Large intestine (tissue), 3 donors: Measurements from ENCODE around the gene CCDC180. TPM values are rescaled to one million over a fixed set of nuclear protein-coding genes. Genes with fewer than 3 reads are reported as not detected.

Experiments used
- DNase-seq, 2 donors: peaks; one replicate each; pipeline versions ENCODE4 v3.0.0 to v3.0.0-alpha.2; 2013
- H3K27ac ChIP-seq: one replicate; pipeline ENCODE4 v1.5.1; 2013; ENCODE audit warnings: low read length
- H3K27me3 ChIP-seq: 2 replicates; pipeline ENCODE4 v1.6.1; 2013; ENCODE audit warnings: low read length; ENCODE audit not compliant: control insufficient read depth, insufficient read depth
- H3K36me3 ChIP-seq: 2 replicates; pipeline ENCODE4 v1.6.1; 2013; ENCODE audit warnings: low read length; ENCODE audit not compliant: control insufficient read depth, insufficient read depth
- H3K4me1 ChIP-seq: one replicate; pipeline ENCODE4 v1.6.1; 2013; ENCODE audit warnings: low read length; ENCODE audit not compliant: control insufficient read depth, insufficient read depth
- H3K4me3 ChIP-seq: one replicate; pipeline ENCODE4 v1.5.1; 2013; ENCODE audit warnings: low read length
- H3K9me3 ChIP-seq: one replicate; pipeline ENCODE4 v1.6.1; 2013; ENCODE audit warnings: mild to moderate bottlenecking, low read depth, low read length, moderate library complexity; ENCODE audit not compliant: control insufficient read depth
- WGBS: methylation state at CpG from one replicate; pipeline ENCODE4 v1.1.5; 2013; ENCODE audit warnings: low lambda C conversion rate; ENCODE audit not compliant: insufficient coverage; 5-methylcytosine and 5-hydroxymethylcytosine counted together
- polyA plus RNA-seq: library from polyadenylated mRNA; unstranded; fragments of 120-200 nt; gene quantifications from one replicate; pipeline ENCODE4 v1.2.1, GENCODE V29; 2013

CCDC180 gene
- polyA plus RNA-seq, 1 donor, result 7.5 TPM

- no peak overlapping the region for H3K27ac ChIP-seq
- no peak for DNase-seq
- peaks cover 3% of the 10 kb centered on the region for H3K36me3 ChIP-seq
- H3K4me1 ChIP-seq, result peaks cover 8% of the 10 kb centered on the region
- no peaks in the 10 kb centered on the region for H3K27me3 ChIP-seq
- no peaks in the 10 kb centered on the region for H3K9me3 ChIP-seq
- H3K4me3 ChIP-seq, result no peak overlapping the region
- WGBS, result no CpG with 5 or more reads among the region's 5 CpGs
These were observed 49.6 kb downstream of the CCDC180 start for GRCh38 chr9:97357056-97357455.

Other genes with a start within 250 kb of the CCDC180 start
- gene TDRD7, start 104.4 kb downstream of the CCDC180 start, polyA plus RNA-seq, result 23.0 TPM
- 8.9 TPM for gene TMOD1, start 194.0 kb downstream of the CCDC180 start, polyA plus RNA-seq